ENCODE data around the gene ARMC9. TPM values are rescaled to one million over a fixed set of nuclear protein-coding genes. Genes with fewer than 3 reads are reported as not detected.
A peak's percentile ranks its signal among the peaks of the same experiment; 100 is the strongest.

Gene ARMC9
- total RNA-seq, 1 donor from 2014 or later = 178 TPM

GRCh38 chr2:231318954-231319353, 120.5 kb downstream of the ARMC9 start:
- Mint-ChIP-seq H3K27ac (ENCODE audit: unreplicated experiment) (no peak overlapping the region), H3K4me1 (ENCODE audit: unreplicated experiment) (no peaks in the 10 kb centered on the region), H3K9me3 (ENCODE audit: unreplicated experiment) (no peaks in the 10 kb centered on the region), H3K27me3 (ENCODE audit: unreplicated experiment) (no peaks in the 10 kb centered on the region), H3K4me3 (ENCODE audit: unreplicated experiment) (no peak overlapping the region), H3K36me3 (ENCODE audit: unreplicated experiment) (peaks cover 51% of the 10 kb centered on the region)
- peak; percentile 44 for DNase-seq (ENCODE audit: extremely low spot score, unreplicated experiment)
- TF ChIP-seq, protein P1, sequence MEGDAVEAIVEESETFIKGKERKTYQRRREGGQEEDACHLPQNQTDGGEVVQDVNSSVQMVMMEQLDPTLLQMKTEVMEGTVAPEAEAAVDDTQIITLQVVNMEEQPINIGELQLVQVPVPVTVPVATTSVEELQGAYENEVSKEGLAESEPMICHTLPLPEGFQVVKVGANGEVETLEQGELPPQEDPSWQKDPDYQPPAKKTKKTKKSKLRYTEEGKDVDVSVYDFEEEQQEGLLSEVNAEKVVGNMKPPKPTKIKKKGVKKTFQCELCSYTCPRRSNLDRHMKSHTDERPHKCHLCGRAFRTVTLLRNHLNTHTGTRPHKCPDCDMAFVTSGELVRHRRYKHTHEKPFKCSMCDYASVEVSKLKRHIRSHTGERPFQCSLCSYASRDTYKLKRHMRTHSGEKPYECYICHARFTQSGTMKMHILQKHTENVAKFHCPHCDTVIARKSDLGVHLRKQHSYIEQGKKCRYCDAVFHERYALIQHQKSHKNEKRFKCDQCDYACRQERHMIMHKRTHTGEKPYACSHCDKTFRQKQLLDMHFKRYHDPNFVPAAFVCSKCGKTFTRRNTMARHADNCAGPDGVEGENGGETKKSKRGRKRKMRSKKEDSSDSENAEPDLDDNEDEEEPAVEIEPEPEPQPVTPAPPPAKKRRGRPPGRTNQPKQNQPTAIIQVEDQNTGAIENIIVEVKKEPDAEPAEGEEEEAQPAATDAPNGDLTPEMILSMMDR (IDR thresholded peaks at IDR 0.05) = no peak

DNA sequence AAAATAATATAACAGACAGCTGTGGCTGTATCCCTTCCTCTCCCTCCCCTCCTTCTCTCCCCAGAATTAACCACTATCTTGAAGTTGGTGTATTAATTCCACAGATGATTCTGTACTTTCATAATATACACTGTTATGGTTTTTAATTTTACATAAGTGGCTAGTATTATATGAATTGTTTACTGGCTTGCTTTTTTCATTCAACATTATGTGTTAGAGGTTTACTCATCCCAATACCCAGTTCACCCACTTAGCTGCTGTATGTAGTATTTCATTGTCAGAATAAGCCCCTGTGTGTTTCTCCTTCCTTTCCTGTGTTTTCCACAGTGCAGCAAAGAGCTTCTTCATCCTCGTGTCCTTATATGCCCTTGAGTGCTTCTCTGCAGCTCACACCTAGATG, 121.4 kb downstream of the ARMC9 start:
- peaks cover 45% of the 10 kb centered on the region for H3K36me3 Mint-ChIP-seq (ENCODE audit: unreplicated experiment)
- TF ChIP-seq, protein P1 (IDR thresholded peaks at IDR 0.05) = no peak
- H3K9me3 Mint-ChIP-seq (ENCODE audit: unreplicated experiment) = no peaks in the 10 kb centered on the region
- no peak for DNase-seq (ENCODE audit: extremely low spot score, unreplicated experiment)
- no peak overlapping the region for H3K27ac Mint-ChIP-seq (ENCODE audit: unreplicated experiment)
- no peaks in the 10 kb centered on the region for H3K27me3 Mint-ChIP-seq (ENCODE audit: unreplicated experiment)
- H3K4me3 Mint-ChIP-seq (ENCODE audit: unreplicated experiment) = no peak overlapping the region
- no peaks in the 10 kb centered on the region for H3K4me1 Mint-ChIP-seq (ENCODE audit: unreplicated experiment)

DNA sequence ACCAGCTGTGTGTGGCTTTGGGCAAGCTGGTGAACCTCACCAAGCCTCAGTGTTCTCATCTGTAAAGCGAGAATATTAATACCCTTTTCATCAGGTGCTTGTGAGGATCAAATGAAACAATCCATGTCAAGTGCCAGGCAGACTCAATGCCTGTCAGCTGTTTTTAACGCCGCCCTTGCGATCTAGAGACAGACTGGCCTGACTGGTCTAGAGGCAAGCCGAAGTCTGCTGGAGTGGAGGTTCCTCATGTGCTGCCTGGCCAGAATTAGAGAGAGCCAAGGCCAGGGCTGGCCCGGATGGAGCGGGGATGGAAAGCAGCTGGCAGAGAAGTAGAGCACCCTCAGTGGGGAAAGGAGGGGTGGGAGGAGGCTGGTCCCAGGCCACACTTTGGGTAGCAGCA, 122.6 kb downstream of the ARMC9 start:
- DNase-seq (ENCODE audit: extremely low spot score, unreplicated experiment) = peak; percentile 81
- Mint-ChIP-seq H3K4me3 (ENCODE audit: unreplicated experiment) (no peak overlapping the region), H3K4me1 (ENCODE audit: unreplicated experiment) (no peaks in the 10 kb centered on the region), H3K27me3 (ENCODE audit: unreplicated experiment) (no peaks in the 10 kb centered on the region), H3K27ac (ENCODE audit: unreplicated experiment) (peak overlapping the region; percentile 31), H3K36me3 (ENCODE audit: unreplicated experiment) (peaks cover 42% of the 10 kb centered on the region), H3K9me3 (ENCODE audit: unreplicated experiment) (no peaks in the 10 kb centered on the region)
- TF ChIP-seq, protein P1 (IDR thresholded peaks at IDR 0.05) = no peak

GRCh38 chr2:231321556-231322334, 123.3 kb downstream of the ARMC9 start:
- H3K4me1 Mint-ChIP-seq (ENCODE audit: unreplicated experiment) = no peaks in the 10 kb centered on the region
- H3K9me3 Mint-ChIP-seq (ENCODE audit: unreplicated experiment) = no peaks in the 10 kb centered on the region
- DNase-seq (ENCODE audit: extremely low spot score, unreplicated experiment) = peak; percentile 63
- TF ChIP-seq, protein P1 (IDR thresholded peaks at IDR 0.05) = no peak
- H3K36me3 Mint-ChIP-seq (ENCODE audit: unreplicated experiment) = peaks cover 38% of the 10 kb centered on the region
- H3K27ac Mint-ChIP-seq (ENCODE audit: unreplicated experiment) = no peak overlapping the region
- no peaks in the 10 kb centered on the region for H3K27me3 Mint-ChIP-seq (ENCODE audit: unreplicated experiment)
- no peak overlapping the region for H3K4me3 Mint-ChIP-seq (ENCODE audit: unreplicated experiment)

DNA sequence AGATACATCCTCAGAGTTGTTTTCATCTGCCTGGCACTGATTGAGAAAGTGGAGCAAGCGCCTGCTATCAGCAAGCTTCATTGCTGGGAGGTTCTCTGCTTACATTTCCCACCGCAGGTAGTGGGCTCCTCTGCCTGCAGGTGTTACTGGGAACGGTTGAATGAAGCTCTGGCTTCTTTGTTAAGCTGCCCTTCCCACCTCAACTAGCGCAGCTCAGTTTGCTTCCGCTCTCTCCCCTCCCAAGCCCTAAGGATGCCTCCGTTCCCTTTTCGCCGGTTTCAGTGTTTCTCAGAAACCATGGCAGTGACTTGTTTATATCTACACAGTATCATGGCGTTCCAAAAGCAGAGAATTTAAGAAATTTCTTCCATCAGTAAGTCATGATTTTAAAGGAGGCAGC, 124.9 kb downstream of the ARMC9 start:
- no peak overlapping the region for H3K4me3 Mint-ChIP-seq (ENCODE audit: unreplicated experiment)
- H3K27me3 Mint-ChIP-seq (ENCODE audit: unreplicated experiment) = no peaks in the 10 kb centered on the region
- no peak for DNase-seq (ENCODE audit: extremely low spot score, unreplicated experiment)
- TF ChIP-seq, protein P1 (IDR thresholded peaks at IDR 0.05) = no peak
- H3K36me3 Mint-ChIP-seq (ENCODE audit: unreplicated experiment) = peaks cover 33% of the 10 kb centered on the region
- H3K9me3 Mint-ChIP-seq (ENCODE audit: unreplicated experiment) = no peaks in the 10 kb centered on the region
- H3K27ac Mint-ChIP-seq (ENCODE audit: unreplicated experiment) = no peak overlapping the region
- H3K4me1 Mint-ChIP-seq (ENCODE audit: unreplicated experiment) = no peaks in the 10 kb centered on the region

Measured in osteocyte (in vitro differentiated cells).